ENCODE results near the gene SLC38A10. TPM values are rescaled to one million over a fixed set of nuclear protein-coding genes. Genes with fewer than 3 reads are reported as not detected.

The SLC38A10 gene
- total and polyA plus RNA-seq, 2 of the 13 experiments (the other 11 are each of a cell fraction or from before 2014, with no cell fraction given) = 23.4 to 55.8 TPM

DNA sequence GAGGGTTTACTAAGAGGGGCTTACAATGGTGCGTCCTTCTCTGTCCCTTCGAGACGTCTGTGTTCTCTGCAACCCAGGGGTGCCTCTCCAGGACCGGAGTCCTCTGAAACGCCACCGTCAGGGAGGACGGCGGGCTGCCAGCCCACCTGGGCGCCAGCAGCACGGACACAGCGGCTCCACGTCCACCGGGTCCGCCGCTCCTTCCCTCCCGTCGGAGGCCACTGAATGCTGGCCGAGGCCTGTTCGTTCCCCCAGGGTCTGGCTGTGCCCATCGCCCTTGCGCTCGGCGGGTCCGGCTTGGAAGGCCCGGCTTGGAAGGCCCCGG is 56.7 kb downstream of the SLC38A10 start (continued):
- TF ChIP-seq, protein P1, sequence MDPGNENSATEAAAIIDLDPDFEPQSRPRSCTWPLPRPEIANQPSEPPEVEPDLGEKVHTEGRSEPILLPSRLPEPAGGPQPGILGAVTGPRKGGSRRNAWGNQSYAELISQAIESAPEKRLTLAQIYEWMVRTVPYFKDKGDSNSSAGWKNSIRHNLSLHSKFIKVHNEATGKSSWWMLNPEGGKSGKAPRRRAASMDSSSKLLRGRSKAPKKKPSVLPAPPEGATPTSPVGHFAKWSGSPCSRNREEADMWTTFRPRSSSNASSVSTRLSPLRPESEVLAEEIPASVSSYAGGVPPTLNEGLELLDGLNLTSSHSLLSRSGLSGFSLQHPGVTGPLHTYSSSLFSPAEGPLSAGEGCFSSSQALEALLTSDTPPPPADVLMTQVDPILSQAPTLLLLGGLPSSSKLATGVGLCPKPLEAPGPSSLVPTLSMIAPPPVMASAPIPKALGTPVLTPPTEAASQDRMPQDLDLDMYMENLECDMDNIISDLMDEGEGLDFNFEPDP (CRISPR knock-in tag; conservative IDR thresholded peaks at IDR 0.05) = no peak
- no peak for TF ChIP-seq ZNF432 (CRISPR knock-in tag; IDR thresholded peaks at IDR 0.05; ENCODE audit: borderline replicate concordance)
- no peak; the same call in 1 of the 2 replicates for TF ChIP-seq ZBTB38 (CRISPR knock-in tag; IDR thresholded peaks at IDR 0.05)
- TF ChIP-seq ZNF883 (CRISPR knock-in tag; IDR thresholded peaks at IDR 0.05; ENCODE audit: not compliant biosample characterization) = peak; percentile 64
- TF ChIP-seq FOXC1 (CRISPR knock-in tag; IDR thresholded peaks at IDR 0.05; ENCODE audit: borderline replicate concordance) = no peak
- no peak for TF ChIP-seq BORCS8-MEF2B (CRISPR knock-in tag; IDR thresholded peaks at IDR 0.05)
- no peak for TF ChIP-seq KDM4B (CRISPR knock-in tag; IDR thresholded peaks at IDR 0.05)
- no peak for TF ChIP-seq ZFP1 (CRISPR knock-in tag; IDR thresholded peaks at IDR 0.05)
- TF ChIP-seq, protein P2, sequence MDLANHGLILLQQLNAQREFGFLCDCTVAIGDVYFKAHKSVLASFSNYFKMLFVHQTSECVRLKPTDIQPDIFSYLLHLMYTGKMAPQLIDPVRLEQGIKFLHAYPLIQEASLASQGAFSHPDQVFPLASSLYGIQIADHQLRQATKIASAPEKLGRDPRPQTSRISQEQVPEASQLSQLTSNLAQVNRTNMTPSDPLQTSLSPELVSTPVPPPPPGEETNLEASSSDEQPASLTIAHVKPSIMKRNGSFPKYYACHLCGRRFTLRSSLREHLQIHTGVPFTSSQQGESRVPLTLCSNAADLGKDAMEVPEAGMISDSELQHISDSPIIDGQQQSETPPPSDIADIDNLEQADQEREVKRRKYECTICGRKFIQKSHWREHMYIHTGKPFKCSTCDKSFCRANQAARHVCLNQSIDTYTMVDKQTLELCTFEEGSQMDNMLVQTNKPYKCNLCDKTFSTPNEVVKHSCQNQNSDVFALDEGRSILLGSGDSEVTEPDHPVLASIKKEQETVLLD (CRISPR knock-in tag; IDR thresholded peaks at IDR 0.05; ENCODE audit: low read depth) = no peak
- no peak for TF ChIP-seq ZNF207 (IDR thresholded peaks at IDR 0.05; ENCODE audit: borderline replicate concordance)
- no peak for TF ChIP-seq ZNF17 (CRISPR knock-in tag; IDR thresholded peaks at IDR 0.05)
- no peak for TF ChIP-seq SALL1 (CRISPR knock-in tag; IDR thresholded peaks at IDR 0.05)
- TF ChIP-seq ZFAT (CRISPR knock-in tag; conservative IDR thresholded peaks at IDR 0.05) = no peak
- TF ChIP-seq, protein P3, sequence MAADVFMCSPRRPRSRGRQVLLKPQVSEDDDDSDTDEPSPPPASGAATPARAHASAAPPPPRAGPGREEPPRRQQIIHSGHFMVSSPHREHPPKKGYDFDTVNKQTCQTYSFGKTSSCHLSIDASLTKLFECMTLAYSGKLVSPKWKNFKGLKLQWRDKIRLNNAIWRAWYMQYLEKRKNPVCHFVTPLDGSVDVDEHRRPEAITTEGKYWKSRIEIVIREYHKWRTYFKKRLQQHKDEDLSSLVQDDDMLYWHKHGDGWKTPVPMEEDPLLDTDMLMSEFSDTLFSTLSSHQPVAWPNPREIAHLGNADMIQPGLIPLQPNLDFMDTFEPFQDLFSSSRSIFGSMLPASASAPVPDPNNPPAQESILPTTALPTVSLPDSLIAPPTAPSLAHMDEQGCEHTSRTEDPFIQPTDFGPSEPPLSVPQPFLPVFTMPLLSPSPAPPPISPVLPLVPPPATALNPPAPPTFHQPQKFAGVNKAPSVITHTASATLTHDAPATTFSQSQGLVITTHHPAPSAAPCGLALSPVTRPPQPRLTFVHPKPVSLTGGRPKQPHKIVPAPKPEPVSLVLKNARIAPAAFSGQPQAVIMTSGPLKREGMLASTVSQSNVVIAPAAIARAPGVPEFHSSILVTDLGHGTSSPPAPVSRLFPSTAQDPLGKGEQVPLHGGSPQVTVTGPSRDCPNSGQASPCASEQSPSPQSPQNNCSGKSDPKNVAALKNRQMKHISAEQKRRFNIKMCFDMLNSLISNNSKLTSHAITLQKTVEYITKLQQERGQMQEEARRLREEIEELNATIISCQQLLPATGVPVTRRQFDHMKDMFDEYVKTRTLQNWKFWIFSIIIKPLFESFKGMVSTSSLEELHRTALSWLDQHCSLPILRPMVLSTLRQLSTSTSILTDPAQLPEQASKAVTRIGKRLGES (CRISPR knock-in tag; IDR thresholded peaks at IDR 0.05; ENCODE audit: borderline replicate concordance) = no peak
- TF ChIP-seq SIX1 (CRISPR knock-in tag; IDR thresholded peaks at IDR 0.05; ENCODE audit: borderline replicate concordance) = no peak
- peak; percentile 86 for TF ChIP-seq ZNF263 (CRISPR knock-in tag; IDR thresholded peaks at IDR 0.05)
- no peak for TF ChIP-seq NFIB (CRISPR knock-in tag; IDR thresholded peaks at IDR 0.05; ENCODE audit: borderline replicate concordance)
- no peak for TF ChIP-seq ARNTL (CRISPR knock-in tag; IDR thresholded peaks at IDR 0.05)
- TF ChIP-seq, protein P4, sequence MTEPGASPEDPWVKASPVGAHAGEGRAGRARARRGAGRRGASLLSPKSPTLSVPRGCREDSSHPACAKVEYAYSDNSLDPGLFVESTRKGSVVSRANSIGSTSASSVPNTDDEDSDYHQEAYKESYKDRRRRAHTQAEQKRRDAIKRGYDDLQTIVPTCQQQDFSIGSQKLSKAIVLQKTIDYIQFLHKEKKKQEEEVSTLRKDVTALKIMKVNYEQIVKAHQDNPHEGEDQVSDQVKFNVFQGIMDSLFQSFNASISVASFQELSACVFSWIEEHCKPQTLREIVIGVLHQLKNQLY (CRISPR knock-in tag; IDR thresholded peaks at IDR 0.05) = no peak
- TF ChIP-seq, protein P5, sequence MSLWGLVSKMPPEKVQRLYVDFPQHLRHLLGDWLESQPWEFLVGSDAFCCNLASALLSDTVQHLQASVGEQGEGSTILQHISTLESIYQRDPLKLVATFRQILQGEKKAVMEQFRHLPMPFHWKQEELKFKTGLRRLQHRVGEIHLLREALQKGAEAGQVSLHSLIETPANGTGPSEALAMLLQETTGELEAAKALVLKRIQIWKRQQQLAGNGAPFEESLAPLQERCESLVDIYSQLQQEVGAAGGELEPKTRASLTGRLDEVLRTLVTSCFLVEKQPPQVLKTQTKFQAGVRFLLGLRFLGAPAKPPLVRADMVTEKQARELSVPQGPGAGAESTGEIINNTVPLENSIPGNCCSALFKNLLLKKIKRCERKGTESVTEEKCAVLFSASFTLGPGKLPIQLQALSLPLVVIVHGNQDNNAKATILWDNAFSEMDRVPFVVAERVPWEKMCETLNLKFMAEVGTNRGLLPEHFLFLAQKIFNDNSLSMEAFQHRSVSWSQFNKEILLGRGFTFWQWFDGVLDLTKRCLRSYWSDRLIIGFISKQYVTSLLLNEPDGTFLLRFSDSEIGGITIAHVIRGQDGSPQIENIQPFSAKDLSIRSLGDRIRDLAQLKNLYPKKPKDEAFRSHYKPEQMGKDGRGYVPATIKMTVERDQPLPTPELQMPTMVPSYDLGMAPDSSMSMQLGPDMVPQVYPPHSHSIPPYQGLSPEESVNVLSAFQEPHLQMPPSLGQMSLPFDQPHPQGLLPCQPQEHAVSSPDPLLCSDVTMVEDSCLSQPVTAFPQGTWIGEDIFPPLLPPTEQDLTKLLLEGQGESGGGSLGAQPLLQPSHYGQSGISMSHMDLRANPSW (CRISPR knock-in tag; IDR thresholded peaks at IDR 0.05; ENCODE audit: borderline replicate concordance) = no peak
- TF ChIP-seq RORA (CRISPR knock-in tag; IDR thresholded peaks at IDR 0.05) = no peak
- TF ChIP-seq, protein P6, sequence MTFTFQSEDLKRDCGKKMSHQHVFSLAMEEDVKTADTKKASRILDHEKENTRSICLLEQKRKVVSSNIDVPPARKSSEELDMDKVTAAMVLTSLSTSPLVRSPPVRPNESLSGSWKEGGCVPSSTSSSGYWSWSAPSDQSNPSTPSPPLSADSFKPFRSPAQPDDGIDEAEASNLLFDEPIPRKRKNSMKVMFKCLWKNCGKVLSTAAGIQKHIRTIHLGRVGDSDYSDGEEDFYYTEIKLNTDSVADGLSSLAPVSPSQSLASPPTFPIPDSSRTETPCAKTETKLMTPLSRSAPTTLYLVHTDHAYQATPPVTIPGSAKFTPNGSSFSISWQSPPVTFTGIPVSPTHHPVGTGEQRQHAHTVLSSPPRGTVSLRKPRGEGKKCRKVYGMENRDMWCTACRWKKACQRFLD (CRISPR knock-in tag; IDR thresholded peaks at IDR 0.05; ENCODE audit: borderline replicate concordance) = no peak

Data from HepG2 (cell line).